Measurements from ENCODE around the gene RTN4R. TPM values are rescaled to one million over a fixed set of nuclear protein-coding genes. Genes with fewer than 3 reads are reported as not detected.

RTN4R gene
- total and polyA plus RNA-seq, 9 donors = 0.48 to 8.2 (median 1.8) TPM; not detected in 1

GRCh38 chr22:20258584-20259326 lies 9.4 kb downstream of the RTN4R start:
- TF ChIP-seq EP300 (IDR thresholded peaks at IDR 0.05) = no peak
- TF ChIP-seq POLR2A (IDR thresholded peaks at IDR 0.05) = no peak
- TF ChIP-seq CTCF (IDR thresholded peaks at IDR 0.05) = no peak
- Histone ChIP-seq H3K4me1 (ENCODE audit: insufficient read depth) (no peaks in the 10 kb centered on the region), H3K27ac (no peak overlapping the region), H3K27me3 (no peaks in the 10 kb centered on the region), H3K4me3 (no peak overlapping the region), H3K9me3 (no peaks in the 10 kb centered on the region), H3K36me3 (no peaks in the 10 kb centered on the region)
- 91 to 95% (median 94%) methylated on average over 18 of the region's 18 CpGs for WGBS, 3 donors
- intact Hi-C loops (cut with DNase I) = no loop called here
- DNase-seq = no peak

- Histone ChIP-seq H3K27ac (no peak overlapping the region), H3K9me3 (no peaks in the 10 kb centered on the region), H3K4me3 (no peak overlapping the region), H3K4me1 (ENCODE audit: insufficient read depth) (no peaks in the 10 kb centered on the region), H3K36me3 (no peaks in the 10 kb centered on the region), H3K27me3 (no peaks in the 10 kb centered on the region)
- DNase-seq = no peak
- intact Hi-C loops (cut with DNase I) = no loop called here
- no peak for TF ChIP-seq EP300 (IDR thresholded peaks at IDR 0.05)
- TF ChIP-seq CTCF (IDR thresholded peaks at IDR 0.05) = no peak
- TF ChIP-seq POLR2A (IDR thresholded peaks at IDR 0.05) = no peak
- WGBS, 3 donors = 68 to 74% (median 71%) methylated on average over 4 of the region's 4 CpGs
These were observed 10.2 kb downstream of the RTN4R start for GRCh38 chr22:20258021-20258299.

- H3K27ac ChIP-seq = no peak overlapping the region
- H3K4me1 ChIP-seq (ENCODE audit: insufficient read depth) = no peaks in the 10 kb centered on the region
- H3K9me3 ChIP-seq = no peaks in the 10 kb centered on the region
- H3K4me3 ChIP-seq = no peak overlapping the region
- DNase-seq = no peak
- H3K36me3 ChIP-seq = no peaks in the 10 kb centered on the region
- WGBS, 3 donors = 87 to 92% (median 91%) methylated on average over 15 of the region's 15 CpGs
- intact Hi-C loops (cut with DNase I) = no loop called here
- TF ChIP-seq CTCF (IDR thresholded peaks at IDR 0.05) (no peak), EP300 (IDR thresholded peaks at IDR 0.05) (no peak), POLR2A (IDR thresholded peaks at IDR 0.05) (no peak)
- H3K27me3 ChIP-seq = no peaks in the 10 kb centered on the region
These were observed 10.7 kb downstream of the RTN4R start for GRCh38 chr22:20257212-20258020.

- TF ChIP-seq POLR2A (IDR thresholded peaks at IDR 0.05) (no peak), CTCF (IDR thresholded peaks at IDR 0.05) (no peak), EP300 (IDR thresholded peaks at IDR 0.05) (no peak)
- no peak overlapping the region for H3K4me3 ChIP-seq
- H3K27ac ChIP-seq = no peak overlapping the region
- intact Hi-C loops (cut with DNase I) = no loop called here
- 65 to 75% (median 70%) methylated on average over 12 of the region's 12 CpGs for WGBS, 3 donors
- H3K9me3 ChIP-seq = no peaks in the 10 kb centered on the region
- H3K36me3 ChIP-seq = no peaks in the 10 kb centered on the region
- no peak for DNase-seq
- no peaks in the 10 kb centered on the region for H3K27me3 ChIP-seq
- no peaks in the 10 kb centered on the region for H3K4me1 ChIP-seq (ENCODE audit: insufficient read depth)
These were observed 11.4 kb downstream of the RTN4R start for GRCh38 chr22:20256551-20257211.

Measured in ovary (tissue), 9 donors.